Transverse colon (tissue), 4 donors: ENCODE results near the gene CCDC12. TPM values are rescaled to one million over a fixed set of nuclear protein-coding genes. Genes with fewer than 3 reads are reported as not detected.
A peak's percentile ranks its signal among the peaks of the same experiment; 100 is the strongest.

Experiments
- DNase-seq: peaks from one replicate; pipeline ENCODE4 v3.0.0-alpha.2; 2019
- H3K27ac ChIP-seq, 4 donors: fragments of 200-600 bp; sonication (generic); 2 replicates each; pipeline ENCODE4 v1.5.1; 2016 to 2018; ENCODE audit warnings: inconsistent platforms in 4 of 4
- H3K27me3 ChIP-seq: fragments of 200-600 bp; sonication (generic); 2 replicates; pipeline ENCODE4 v1.5.1; 2017; ENCODE audit warnings: inconsistent platforms
- H3K36me3 ChIP-seq, 4 donors: fragments of 200-600 bp; sonication (generic); 2 replicates each; pipeline ENCODE4 v1.5.1; 2017 to 2019; ENCODE audit warnings: inconsistent platforms in 4 of 4
- H3K4me1 ChIP-seq, 4 donors: fragments of 200-600 bp; sonication (generic); 2 replicates each; pipeline ENCODE4 v1.5.1; 2017 to 2020; ENCODE audit warnings: inconsistent platforms in 4 of 4
- H3K4me3 ChIP-seq, 4 donors: fragments of 200-600 bp; sonication (generic); 1 replicate in 1 of 4; 2 replicates in 3 of 4; pipeline versions ENCODE4 v1.5.1 to v1.6.1; 2017 to 2019; ENCODE audit warnings: inconsistent platforms in 4 of 4
- H3K9me3 ChIP-seq, 2 donors: fragments of 200-600 bp; sonication (generic); 2 replicates each; pipeline ENCODE4 v1.5.1; 2017 to 2019; ENCODE audit warnings: inconsistent platforms in 2 of 2
- CTCF ChIP-seq, 5 experiments: fragments of 200-600 bp in 3 of 5; fragments of 450-650 bp in 2 of 5; sonication (generic) in 3 of 5; IDR thresholded peaks; 1 replicate in 2 of 5; 2 replicates in 3 of 5; pipeline ENCODE4 v1.5.1; 2016 to 2017; ENCODE audit warnings: antibody characterized with exemption in 5 of 5, inconsistent platforms in 3 of 5, mild to moderate bottlenecking in 2 of 5, moderate library complexity in 1 of 5
- EP300 ChIP-seq: sonication (generic); formaldehyde crosslinking; IDR thresholded peaks from one replicate; pipeline ENCODE4 v1.6.1; 2017; ENCODE audit warnings: antibody characterized with exemption, low read depth
- POLR2A ChIP-seq: fragments of 450-650 bp; IDR thresholded peaks from one replicate; pipeline ENCODE4 v1.6.1; 2016; ENCODE audit warnings: antibody characterized with exemption, mild to moderate bottlenecking, moderate library complexity
- POLR2AphosphoS5 ChIP-seq, 3 donors: sonication (generic); formaldehyde crosslinking; IDR thresholded peaks; one replicate each; pipeline ENCODE4 v1.6.1; 2016; ENCODE audit warnings: antibody characterized with exemption in 3 of 3
- WGBS, 2 donors: methylation state at CpG; one replicate each; pipeline ENCODE4 v1.1.5; 2018; ENCODE audit warnings: low coverage in 1 of 2; 5-methylcytosine and 5-hydroxymethylcytosine counted together
- in situ Hi-C, 4 donors: fragments of 200-750 bp; cut with MboI; loops; one replicate each; pipeline versions ENCODE4 v1.15.0 to v1.15.1; 2017; ENCODE audit warnings: low sequenced_read_pairs in 3 of 4, low pct_ligation_motif_present in 1 of 4, low pct_unique_long_range_greater_than_20kb in 1 of 4
- intact Hi-C: fragments of 100-400 bp; cut with DNase I; formaldehyde crosslinking; loops from one replicate; pipeline ENCODE4 v1.15.1; 2023; ENCODE audit warnings: low total_unique reads
- total RNA-seq, 4 donors: library from RNA; depleted of rRNA; stranded (reverse); fragments of >200 nt; gene quantifications; one replicate each; pipeline ENCODE4 v1.1.0, GENCODE V29; 2016

Gene CCDC12
- total RNA-seq, 4 donors from 2014 or later, result 50.1 to 72.9 (median 53.0) TPM

GRCh38 chr3:46936733-46937250 lies 39.8 kb downstream of the CCDC12 start:
- in situ Hi-C loops, result loop anchor here in 1 of 4 donors (10.0 kb wide), 1 partner anchor 48 kb away; no protein-coding TSS in a partner anchor
- no peak overlapping the region for H3K4me3 ChIP-seq
- intact Hi-C loops, result loop anchor here (5.0 kb wide), 1 partner anchor 41 kb away; the partner anchor contains the start of genes CCDC12 and NBEAL2
- H3K27me3 ChIP-seq, result no peaks in the 10 kb centered on the region
- H3K27ac ChIP-seq, result peak overlapping the region in 3 of 4 donors; percentile 67 to 83 (median 74)
- peaks cover 0 to 13% (median 6%) of the 10 kb centered on the region in 4 donors for H3K36me3 ChIP-seq
- no peaks in the 10 kb centered on the region for H3K9me3 ChIP-seq
- TF ChIP-seq CTCF (IDR thresholded peaks at IDR 0.05), result no peak
- TF ChIP-seq POLR2AphosphoS5 (IDR thresholded peaks at IDR 0.05), result no peak
- no peak for TF ChIP-seq EP300
- no peak for TF ChIP-seq POLR2A
- peak; percentile 4 for DNase-seq
- WGBS, 2 donors, result 93% methylated on average over 5 of the region's 5 CpGs; no CpG with 5 or more reads in 1 of the 2 donors
- peaks cover 43 to 72% (median 60%) of the 10 kb centered on the region in 4 donors for H3K4me1 ChIP-seq

- in situ Hi-C loops, result loop anchor here in 1 of 4 donors (10.0 kb wide), 1 partner anchor 49 kb away; no protein-coding TSS in a partner anchor
- H3K4me3 ChIP-seq, result no peak overlapping the region
- peaks cover 51 to 75% (median 64%) of the 10 kb centered on the region in 4 donors for H3K4me1 ChIP-seq
- no peak for DNase-seq
- peaks cover 0 to 13% (median 6%) of the 10 kb centered on the region in 4 donors for H3K36me3 ChIP-seq
- no peaks in the 10 kb centered on the region for H3K27me3 ChIP-seq
- TF ChIP-seq POLR2AphosphoS5 (IDR thresholded peaks at IDR 0.05), result no peak
- WGBS, 2 donors, result 74 to 79% methylated on average over 6 to 7 of the region's 7 CpGs
- H3K9me3 ChIP-seq, result no peaks in the 10 kb centered on the region
- peak overlapping the region; percentile 67 to 87 (median 78) for H3K27ac ChIP-seq
- intact Hi-C loops, result loop anchor here (5.0 kb wide), 1 partner anchor 41 kb away; the partner anchor contains the start of genes CCDC12 and NBEAL2
Measured at GRCh38 chr3:46935989-46936558, 40.5 kb downstream of the CCDC12 start.

- Histone ChIP-seq H3K36me3 (peaks cover 0 to 7% (median 3%) of the 10 kb centered on the region in 4 donors), H3K4me3 (no peak overlapping the region), H3K9me3 (no peaks in the 10 kb centered on the region), H3K27me3 (no peaks in the 10 kb centered on the region), H3K27ac (peak overlapping the region; percentile 67 to 87 (median 78)), H3K4me1 (peaks cover 57 to 82% (median 71%) of the 10 kb centered on the region in 4 donors)
- intact Hi-C loops (loop anchor here (5.0 kb wide), 1 partner anchor 42 kb away; the partner anchor contains the start of genes CCDC12 and NBEAL2), in situ Hi-C loops (loop anchor here in 1 of 4 donors (10.0 kb wide), 1 partner anchor 49 kb away; no protein-coding TSS in a partner anchor)
- 78% methylated on average over 7 of the region's 7 CpGs; no CpG with 5 or more reads in 1 of the 2 donors for WGBS, 2 donors
- peak; percentile 58 for DNase-seq
- TF ChIP-seq CTCF (IDR thresholded peaks at IDR 0.05) (peak; percentile 40 to 56 (median 41)), EP300 (no peak), POLR2AphosphoS5 (IDR thresholded peaks at IDR 0.05) (peak; percentile 15 to 48 (median 31))
Measured at GRCh38 chr3:46935168-46935858, 41.2 kb downstream of the CCDC12 start.

GRCh38 chr3:46934498-46935167 lies 41.9 kb downstream of the CCDC12 start:
- no peaks in the 10 kb centered on the region for H3K9me3 ChIP-seq
- 70% methylated on average over 8 of the region's 8 CpGs; no CpG with 5 or more reads in 1 of the 2 donors for WGBS, 2 donors
- no peak for DNase-seq
- in situ Hi-C loops (loop anchor here in 1 of 4 donors (10.0 kb wide), 1 partner anchor 50 kb away; no protein-coding TSS in a partner anchor), intact Hi-C loops (loop anchor here (5.0 kb wide), 1 partner anchor 43 kb away; the partner anchor contains the start of genes CCDC12 and NBEAL2)
- TF ChIP-seq POLR2AphosphoS5 (IDR thresholded peaks at IDR 0.05) (no peak), POLR2A (no peak), EP300 (no peak), CTCF (IDR thresholded peaks at IDR 0.05) (no peak)
- H3K27ac ChIP-seq, result peak overlapping the region; percentile 67 to 87 (median 78)
- H3K4me3 ChIP-seq, result no peak overlapping the region
- no peaks in the 10 kb centered on the region for H3K27me3 ChIP-seq
- H3K36me3 ChIP-seq, result peaks cover 0 to under 1% (median 0%) of the 10 kb centered on the region in 4 donors
- H3K4me1 ChIP-seq, result peaks cover 60 to 87% (median 72%) of the 10 kb centered on the region in 4 donors
